ENCODE measurements around the gene MAD2L2.

The MAD2L2 gene

DNA sequence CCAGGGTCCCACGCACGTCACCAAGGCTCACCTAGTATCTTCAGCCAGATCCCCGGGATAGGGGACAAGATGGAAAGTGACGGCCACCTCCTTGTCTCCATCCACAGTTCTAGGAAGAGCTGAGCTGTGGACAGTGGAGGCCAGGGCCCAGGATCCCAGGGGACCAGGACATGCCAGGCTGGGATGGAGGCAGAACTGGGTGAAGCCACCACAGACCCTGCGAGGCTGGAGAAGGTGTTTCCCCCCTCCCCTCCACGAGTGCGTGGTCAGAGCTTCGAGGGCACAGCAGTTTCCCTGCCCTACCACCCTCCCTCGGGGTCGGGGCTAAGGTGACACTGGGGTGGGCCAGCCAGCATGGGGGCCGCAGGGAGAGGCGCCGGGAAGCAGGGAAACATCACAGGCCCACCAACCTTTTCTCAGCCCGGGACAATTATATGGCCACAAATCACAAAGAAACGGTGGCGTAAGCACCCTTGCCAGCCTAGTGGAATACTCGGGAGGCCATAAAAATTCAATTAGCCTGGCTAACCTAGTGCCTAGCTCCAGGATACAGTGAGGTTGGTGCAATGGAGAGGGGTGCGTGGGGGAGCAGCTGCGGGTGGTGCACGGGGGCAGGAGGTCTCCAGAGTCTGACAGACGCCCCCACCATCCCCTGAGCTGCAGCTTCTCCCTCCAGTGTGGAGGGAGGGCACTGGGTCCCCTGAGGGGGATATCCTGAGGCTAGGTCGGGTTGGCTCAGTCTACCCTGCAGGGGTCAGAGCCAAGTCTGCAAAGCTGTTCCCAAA lies 23.9 kb upstream of the MAD2L2 start:
- no peak for DNase-seq

- no peak for DNase-seq
These were observed 23.2 kb upstream of the MAD2L2 start for GRCh38 chr1:11704194-11704529.

DNA sequence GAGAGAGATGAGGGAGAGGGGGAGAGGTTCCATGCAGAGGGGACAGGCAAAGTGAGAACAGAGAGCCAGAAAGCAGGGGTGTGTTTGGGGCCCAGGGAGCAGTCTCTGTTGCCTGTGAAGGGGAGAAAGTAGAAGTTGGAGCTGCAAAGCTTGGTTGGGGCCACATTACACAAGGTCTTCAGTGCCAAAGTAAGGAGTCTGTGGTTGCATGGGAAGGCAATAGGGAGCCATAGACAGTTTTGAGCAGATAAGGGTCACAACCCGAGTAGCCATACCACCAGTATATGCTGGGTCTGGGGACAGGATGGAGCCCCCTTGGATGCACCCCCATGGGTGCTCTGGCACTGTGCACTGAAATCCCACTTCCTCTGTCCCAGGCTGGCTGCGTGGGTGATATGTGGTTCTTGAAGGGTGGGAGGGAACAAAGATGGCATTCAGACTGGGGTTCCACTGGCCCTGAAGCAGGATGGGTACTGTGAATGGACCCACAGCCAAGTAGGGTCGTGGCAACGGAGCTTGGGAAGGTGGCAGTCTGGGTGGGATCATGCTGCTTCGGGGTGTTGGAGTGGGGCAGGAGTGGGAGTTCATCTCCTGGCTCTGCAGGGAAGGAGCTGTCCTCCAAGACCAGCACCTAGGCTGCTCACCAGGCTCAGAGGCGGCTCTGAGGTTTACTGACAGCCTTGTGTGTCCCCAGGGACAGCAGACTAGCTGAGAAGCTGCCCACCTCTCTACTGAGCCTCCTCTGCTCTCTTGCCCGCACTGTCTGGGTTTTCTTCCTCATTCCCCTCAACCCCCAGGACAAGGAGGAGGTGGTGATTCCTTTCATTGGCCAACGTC lies 22.6 kb upstream of the MAD2L2 start:
- no peak for DNase-seq

DNA sequence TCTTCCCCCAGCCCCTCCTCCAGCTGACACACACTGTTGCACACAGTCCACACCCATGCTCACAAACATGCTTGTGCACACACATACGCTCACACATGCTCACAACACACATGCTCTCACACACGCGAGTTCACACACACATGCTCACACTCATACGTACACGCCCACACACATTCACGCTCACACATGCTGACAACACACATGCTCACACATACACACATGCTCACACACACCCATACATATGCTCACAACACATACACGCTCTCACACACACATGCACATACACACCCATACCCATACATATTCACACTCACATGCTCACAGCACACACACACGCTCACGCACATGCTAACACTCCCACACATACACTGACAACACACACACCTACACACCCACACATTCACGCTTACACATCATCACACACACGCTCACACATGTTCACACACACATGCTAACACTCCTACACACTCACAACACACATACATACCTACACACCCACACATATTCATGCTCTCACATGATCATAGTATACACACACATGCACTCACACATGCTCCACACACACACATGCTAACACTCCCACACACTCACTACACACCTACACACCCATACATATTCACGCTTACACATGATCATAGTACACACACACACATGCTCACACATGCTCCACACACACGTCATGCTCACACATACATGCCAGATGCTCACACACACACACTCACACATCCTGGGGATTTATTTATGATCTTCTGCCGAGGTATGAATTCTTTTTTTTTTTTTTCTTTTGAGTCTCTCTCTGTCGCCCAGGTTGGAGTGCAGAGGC lies 21.2 kb upstream of the MAD2L2 start:
- no peak for DNase-seq

DNA sequence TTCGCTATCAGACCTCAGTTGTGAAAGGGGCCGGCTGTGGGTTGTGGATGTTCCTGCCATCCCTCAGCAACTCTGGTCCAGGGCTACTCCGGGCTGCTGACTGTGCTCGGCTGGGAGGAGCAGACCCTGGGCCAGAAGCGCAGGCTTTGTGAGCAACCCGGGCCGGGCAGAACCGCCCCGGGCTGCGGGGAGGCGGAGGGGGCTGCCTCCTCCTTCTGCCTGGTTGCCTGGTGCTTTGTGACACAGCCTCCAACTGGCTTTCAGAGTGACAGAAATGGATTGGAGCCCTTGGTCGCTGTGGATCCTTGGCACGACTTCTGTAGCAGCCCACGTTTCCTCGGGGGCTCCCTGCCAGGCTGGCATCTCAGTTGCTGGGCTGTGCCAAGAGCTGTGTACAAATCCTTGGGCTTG lies 20.6 kb upstream of the MAD2L2 start:
- DNase-seq = no peak

DNA sequence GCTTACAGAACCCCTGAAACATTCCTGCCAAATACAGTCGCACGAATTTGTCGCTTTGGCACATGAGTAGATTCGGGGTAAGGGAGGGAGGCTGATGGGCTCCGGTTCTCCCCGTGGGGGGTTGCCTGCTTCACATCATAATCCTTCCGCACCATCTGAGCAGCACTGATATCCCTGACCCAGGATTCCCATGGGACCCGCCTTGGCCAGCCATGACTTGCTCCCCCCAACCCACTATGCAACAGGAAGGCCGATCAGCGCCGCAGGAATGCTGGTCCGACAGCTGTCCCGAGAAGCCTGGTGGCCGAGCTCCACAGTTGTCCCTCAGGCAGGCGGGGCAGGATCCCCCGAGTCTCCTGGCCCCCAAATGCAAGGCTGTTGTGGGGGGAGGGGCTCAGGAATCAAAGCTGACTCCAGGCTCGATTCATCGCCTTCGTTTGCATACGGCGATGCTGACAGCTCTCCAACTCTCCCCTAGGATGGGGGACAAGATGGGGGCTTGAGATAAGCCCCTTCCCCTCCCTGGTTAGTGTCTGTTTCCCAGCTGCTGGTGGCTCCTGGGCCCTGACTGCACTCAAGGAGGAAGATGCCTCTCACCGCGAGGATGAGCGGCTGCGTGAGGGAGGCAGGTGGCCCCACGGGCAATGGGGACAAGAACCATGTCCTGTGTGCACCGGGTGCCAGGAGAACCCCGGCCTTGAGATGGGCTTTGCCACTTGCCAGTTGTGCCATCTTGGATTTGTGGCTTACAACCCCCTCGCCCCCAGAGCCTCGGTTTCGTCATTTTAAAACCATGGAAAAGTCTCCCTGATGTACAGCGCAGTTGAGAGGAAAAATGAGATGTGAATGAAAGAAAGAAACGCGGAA lies 19.9 kb upstream of the MAD2L2 start:
- DNase-seq = no peak

DNA sequence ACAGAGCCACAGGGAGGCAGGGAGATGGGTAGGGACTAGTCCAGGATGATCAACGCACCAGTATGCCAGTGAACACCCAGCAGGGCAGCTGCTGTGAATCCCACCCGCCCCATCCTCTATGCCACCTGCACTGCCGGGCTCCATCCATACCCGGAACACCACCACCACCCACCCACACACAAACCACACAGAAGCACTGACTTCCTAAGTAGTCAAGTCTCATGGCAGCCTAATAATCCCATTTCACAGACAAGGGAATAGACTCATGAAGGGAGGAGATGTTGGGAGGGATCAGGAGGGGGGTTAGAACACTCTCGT lies 16.9 kb upstream of the MAD2L2 start:
- DNase-seq = no peak

DNA sequence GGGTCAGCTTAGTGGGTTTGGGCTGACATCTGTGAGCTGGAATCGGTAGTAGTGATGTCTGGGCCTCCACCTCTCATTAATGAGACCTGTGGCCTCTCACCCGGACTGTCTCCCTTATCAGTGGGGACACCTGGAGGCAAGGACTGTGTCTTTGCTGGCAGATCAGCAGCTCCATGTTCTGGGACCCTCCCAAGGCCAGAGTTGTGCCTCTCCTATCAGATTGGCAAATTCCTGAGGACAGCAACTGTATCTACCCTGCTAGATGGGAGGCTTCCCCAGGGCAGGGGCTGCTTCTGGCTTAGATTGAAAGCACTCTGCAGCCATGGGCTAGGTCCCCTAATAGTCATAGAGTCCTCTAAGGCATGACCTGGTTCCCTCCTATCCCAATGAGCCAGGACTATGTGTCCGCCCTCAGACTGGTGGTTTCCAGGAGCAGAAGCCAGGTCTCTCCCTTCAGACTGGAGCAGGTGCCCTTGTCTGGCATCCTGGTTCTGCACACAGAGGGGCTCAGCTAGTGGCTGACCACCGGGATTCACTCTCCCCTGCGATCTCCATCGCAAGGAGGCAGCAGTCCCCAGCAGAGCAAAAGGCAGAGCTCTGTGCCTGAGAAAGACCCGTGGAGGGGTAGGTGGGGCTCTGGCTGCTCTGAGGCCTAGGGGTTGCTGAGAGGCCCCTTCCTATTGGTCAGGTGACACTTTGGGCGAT lies 16.4 kb upstream of the MAD2L2 start:
- no peak for DNase-seq

DNA sequence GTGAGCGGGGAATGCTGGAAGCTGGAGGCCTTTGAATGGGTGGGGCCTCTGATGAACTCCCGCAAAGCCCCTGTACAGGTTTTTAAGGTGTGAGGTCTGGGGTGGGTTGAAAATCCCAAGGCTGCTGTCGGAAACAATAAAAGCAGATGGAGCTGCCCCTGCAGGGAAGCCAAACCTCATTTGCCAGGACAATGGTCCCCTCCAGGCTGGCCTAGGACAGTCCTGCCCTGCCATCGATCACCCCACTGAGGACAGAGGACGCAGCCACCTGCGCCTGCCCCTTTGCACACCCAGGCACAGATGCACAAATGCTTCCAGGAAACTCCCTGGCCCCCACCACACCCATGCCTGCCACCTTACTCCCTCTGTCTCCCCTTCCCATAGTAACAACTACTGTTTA lies 14.9 kb upstream of the MAD2L2 start:
- DNase-seq = no peak

- no peak for DNase-seq
These were observed 13.0 kb upstream of the MAD2L2 start for GRCh38 chr1:11693917-11694316.

GRCh38 chr1:11693024-11693590 lies 12.2 kb upstream of the MAD2L2 start:
- DNase-seq = peak; percentile 44

GRCh38 chr1:11691928-11692711 lies 11.2 kb upstream of the MAD2L2 start:
- no peak for DNase-seq

- no peak for DNase-seq
These were observed 10.5 kb upstream of the MAD2L2 start, which contains the start of gene DRAXIN for GRCh38 chr1:11691302-11691914. Gene DRAXIN, plus strand, starts transcription at chr1:11691710. Its CDS starts 14,549 bp downstream, at chr1:11706259.

GRCh38 chr1:11690397-11691301 lies 9.7 kb upstream of the MAD2L2 start:
- DNase-seq = no peak

DNA sequence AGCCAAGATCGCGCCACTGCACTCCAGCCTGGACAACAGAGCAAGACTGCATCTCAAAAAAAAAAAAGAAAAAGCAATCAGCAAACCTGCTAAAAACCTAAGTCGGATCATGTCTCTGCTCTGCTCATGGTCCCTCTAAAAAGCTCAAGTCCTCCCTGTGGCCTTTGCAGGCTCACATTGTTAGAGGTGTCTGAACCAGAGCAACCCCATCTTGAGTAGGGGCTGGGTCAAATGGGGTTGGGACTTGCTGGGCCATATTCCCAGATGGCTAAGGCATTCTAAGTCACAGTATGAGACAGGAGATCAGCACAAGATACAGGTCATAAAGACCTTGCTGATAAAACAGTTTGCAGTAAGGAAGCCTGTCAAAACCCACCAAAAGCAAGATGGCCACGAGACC lies 7.6 kb upstream of the MAD2L2 start:
- DNase-seq = no peak

DNA sequence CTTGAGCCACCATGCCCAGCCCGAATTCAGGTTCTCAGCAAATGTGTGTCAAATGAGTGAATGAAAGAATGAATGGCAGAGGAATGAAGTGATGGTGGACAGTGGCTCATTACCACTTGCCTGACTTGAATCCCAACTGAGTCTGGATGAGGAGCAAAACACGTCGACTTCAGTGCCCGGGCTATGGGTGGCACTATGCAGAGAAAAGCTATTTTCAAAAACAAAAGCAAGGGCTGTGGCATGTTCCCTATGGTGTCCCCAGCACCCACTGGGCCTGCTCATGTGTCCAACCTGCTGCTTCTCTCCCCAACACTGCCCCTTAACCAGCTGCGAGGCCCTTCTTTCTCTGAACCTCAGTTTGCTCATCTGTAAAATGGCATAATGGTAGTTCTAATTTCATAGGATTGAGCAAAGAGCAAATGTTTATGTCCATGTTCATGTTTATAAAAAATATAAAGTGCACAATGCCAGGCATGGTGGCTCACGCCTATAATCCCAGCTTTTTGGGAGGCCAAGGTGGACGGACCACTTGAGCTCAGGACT lies 4.3 kb upstream of the MAD2L2 start:
- no peak for DNase-seq

- no peak for DNase-seq
These were observed 3.1 kb upstream of the MAD2L2 start for GRCh38 chr1:11684070-11684469.

- DNase-seq = no peak
These were observed 1.9 kb upstream of the MAD2L2 start for GRCh38 chr1:11682799-11683198.

DNA sequence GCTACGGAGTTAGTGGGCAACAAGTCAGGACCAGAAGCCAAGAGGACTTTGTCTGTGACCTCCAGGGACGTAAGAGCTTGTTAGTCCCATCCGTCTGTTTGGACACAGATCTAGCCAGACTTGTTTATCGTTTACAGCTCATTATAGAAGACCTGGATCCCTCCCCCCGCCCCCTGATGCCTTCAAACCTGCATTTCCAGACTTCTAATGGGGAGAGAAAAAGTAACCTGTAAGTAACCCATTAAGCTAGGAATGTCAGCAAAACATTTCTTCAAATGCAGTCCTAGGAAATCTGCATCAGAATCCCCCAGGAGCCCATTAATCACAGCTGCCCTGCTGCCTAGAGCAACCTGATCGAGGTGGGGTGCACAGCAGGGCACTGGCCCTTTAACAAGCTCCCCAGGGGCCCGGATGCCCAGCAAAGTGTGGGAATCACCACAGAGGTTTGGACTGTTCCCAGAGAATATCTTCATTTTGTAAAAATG lies 1.4 kb upstream of the MAD2L2 start:
- no peak for DNase-seq
